Measurements from ENCODE around the gene KIF9. TPM values are rescaled to one million over a fixed set of nuclear protein-coding genes. Genes with fewer than 3 reads are reported as not detected.

KIF9 gene
- total RNA-seq, 2 experiments from 2014 or later: 8.0 to 9.2 TPM

GRCh38 chr3:47315069-47315647, 32.6 kb upstream of the KIF9 start:
- Histone ChIP-seq H3K4me3 (ENCODE audit: low read length) (no peak overlapping the region), H3K27me3 (ENCODE audit: control insufficient read depth in 1 of 2, insufficient read depth in 2 of 2, low read length in 2 of 2) (no peaks in the 10 kb centered on the region), H3K36me3 (ENCODE audit: insufficient read depth, low read length) (peaks cover 9% of the 10 kb centered on the region), H3K4me1 (ENCODE audit: insufficient read depth, low read length) (no peaks in the 10 kb centered on the region), H3K9me3 (ENCODE audit: control insufficient read depth in 1 of 2, insufficient read depth in 1 of 2, low read length in 2 of 2) (no peaks in the 10 kb centered on the region), H3K27ac (ENCODE audit: low read depth in 1 of 2, low read length in 2 of 2) (no peak overlapping the region)
- no peak for DNase-seq
- H3K4me3 Mint-ChIP-seq: no peak overlapping the region
- H3K9me3 Mint-ChIP-seq: no peaks in the 10 kb centered on the region
- peaks cover 27% of the 10 kb centered on the region for H3K36me3 Mint-ChIP-seq (ENCODE audit: low read depth)
- H3K4me1 Mint-ChIP-seq (ENCODE audit: low read depth): peaks cover 12% of the 10 kb centered on the region
- peak overlapping the region; percentile 14 for H3K27ac Mint-ChIP-seq
- TF ChIP-seq, protein P1, sequence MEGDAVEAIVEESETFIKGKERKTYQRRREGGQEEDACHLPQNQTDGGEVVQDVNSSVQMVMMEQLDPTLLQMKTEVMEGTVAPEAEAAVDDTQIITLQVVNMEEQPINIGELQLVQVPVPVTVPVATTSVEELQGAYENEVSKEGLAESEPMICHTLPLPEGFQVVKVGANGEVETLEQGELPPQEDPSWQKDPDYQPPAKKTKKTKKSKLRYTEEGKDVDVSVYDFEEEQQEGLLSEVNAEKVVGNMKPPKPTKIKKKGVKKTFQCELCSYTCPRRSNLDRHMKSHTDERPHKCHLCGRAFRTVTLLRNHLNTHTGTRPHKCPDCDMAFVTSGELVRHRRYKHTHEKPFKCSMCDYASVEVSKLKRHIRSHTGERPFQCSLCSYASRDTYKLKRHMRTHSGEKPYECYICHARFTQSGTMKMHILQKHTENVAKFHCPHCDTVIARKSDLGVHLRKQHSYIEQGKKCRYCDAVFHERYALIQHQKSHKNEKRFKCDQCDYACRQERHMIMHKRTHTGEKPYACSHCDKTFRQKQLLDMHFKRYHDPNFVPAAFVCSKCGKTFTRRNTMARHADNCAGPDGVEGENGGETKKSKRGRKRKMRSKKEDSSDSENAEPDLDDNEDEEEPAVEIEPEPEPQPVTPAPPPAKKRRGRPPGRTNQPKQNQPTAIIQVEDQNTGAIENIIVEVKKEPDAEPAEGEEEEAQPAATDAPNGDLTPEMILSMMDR (IDR thresholded peaks at IDR 0.05): no peak
- intact Hi-C loops (cut with DNase I, micrococcal nuclease): no loop called here
- no peaks in the 10 kb centered on the region for H3K27me3 Mint-ChIP-seq
- no peak for ATAC-seq (ENCODE audit: poor library complexity)
- ChIA-PET POLR2A (interaction anchor here (1.0 kb wide), 1 partner anchor 151 kb away, joined by 4 read pairs; the partner anchor contains the start of gene SETD2), CTCF (interaction anchor here (1.6 kb wide), 1 partner anchor 9 kb away, joined by 8 read pairs; no protein-coding TSS in a partner anchor)

DNA sequence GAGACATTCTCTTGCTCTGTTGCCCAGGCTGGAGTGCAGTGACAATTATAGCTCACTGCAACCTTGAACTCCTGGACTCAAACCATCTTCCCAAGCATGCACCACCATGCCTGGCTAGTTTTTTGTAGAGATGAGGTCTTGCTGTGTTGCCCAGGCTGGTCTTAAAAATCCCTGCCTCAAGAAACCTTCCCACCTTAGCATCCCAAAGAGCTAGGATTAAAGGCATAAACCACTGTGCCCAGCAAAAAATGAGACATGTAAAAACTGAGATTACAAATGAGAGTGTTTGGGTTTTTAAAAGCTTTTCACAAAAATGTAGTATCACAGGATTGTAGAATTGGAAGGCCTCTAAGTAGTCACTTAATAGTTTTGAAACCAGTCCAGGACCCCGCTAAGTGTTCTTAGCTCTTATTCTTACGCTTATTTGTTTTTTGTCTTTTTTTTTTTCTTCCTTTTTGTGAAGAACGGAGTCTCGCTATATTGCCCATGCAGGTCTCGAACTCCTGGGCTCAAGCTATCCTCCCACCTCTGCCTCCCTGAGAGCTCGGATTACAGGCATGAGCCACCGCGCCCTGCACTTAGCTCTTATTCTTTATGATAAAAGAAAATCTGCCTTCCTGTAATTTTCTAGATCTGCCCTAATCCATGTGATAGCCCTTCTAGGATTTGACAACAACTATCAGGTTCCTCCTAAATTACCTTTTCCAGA, 31.6 kb upstream of the KIF9 start:
- POLR2A ChIA-PET: interaction anchor here (0.6 to 1.0 kb wide), 2 partner anchors 47 to 150 kb away, joined by 3 to 4 read pairs; partner anchors contain the start of gene SETD2
- TF ChIP-seq, protein P1 (IDR thresholded peaks at IDR 0.05): no peak
- no peaks in the 10 kb centered on the region for H3K4me1 ChIP-seq (ENCODE audit: insufficient read depth, low read length)
- intact Hi-C loops (cut with DNase I, micrococcal nuclease): no loop called here
- Mint-ChIP-seq H3K9me3 (no peaks in the 10 kb centered on the region), H3K27me3 (no peaks in the 10 kb centered on the region), H3K4me1 (ENCODE audit: low read depth) (peaks cover 14% of the 10 kb centered on the region), H3K36me3 (ENCODE audit: low read depth) (peaks cover 21% of the 10 kb centered on the region), H3K4me3 (no peak overlapping the region), H3K27ac (no peak overlapping the region)
- DNase-seq (no peak), ATAC-seq (ENCODE audit: poor library complexity) (no peak)
- no peaks in the 10 kb centered on the region for H3K9me3 ChIP-seq (ENCODE audit: control insufficient read depth in 1 of 2, insufficient read depth in 1 of 2, low read length in 2 of 2)
- no peaks in the 10 kb centered on the region for H3K27me3 ChIP-seq (ENCODE audit: control insufficient read depth in 1 of 2, insufficient read depth in 2 of 2, low read length in 2 of 2)
- H3K4me3 ChIP-seq (ENCODE audit: low read length): no peak overlapping the region
- CTCF ChIA-PET: interaction anchor here (1.6 kb wide), 1 partner anchor 10 kb away, joined by 8 read pairs; no protein-coding TSS in a partner anchor
- H3K36me3 ChIP-seq (ENCODE audit: insufficient read depth, low read length): peaks cover under 1% of the 10 kb centered on the region
- no peak overlapping the region for H3K27ac ChIP-seq (ENCODE audit: low read depth in 1 of 2, low read length in 2 of 2)

GRCh38 chr3:47313341-47314055, 30.9 kb upstream of the KIF9 start:
- TF ChIP-seq, protein P1 (IDR thresholded peaks at IDR 0.05): no peak
- CTCF ChIA-PET: interaction anchor here (1.6 kb wide), 1 partner anchor 10 kb away, joined by 8 read pairs; no protein-coding TSS in a partner anchor
- no peaks in the 10 kb centered on the region for H3K9me3 Mint-ChIP-seq
- H3K36me3 Mint-ChIP-seq (ENCODE audit: low read depth): peaks cover 18% of the 10 kb centered on the region
- POLR2A ChIA-PET: interaction anchor here (0.6 kb wide), 1 partner anchor 46 kb away, joined by 3 read pairs; no protein-coding TSS in a partner anchor
- no peak for ATAC-seq (ENCODE audit: poor library complexity)
- no peaks in the 10 kb centered on the region for H3K4me1 ChIP-seq (ENCODE audit: insufficient read depth, low read length)
- intact Hi-C loops (cut with DNase I, micrococcal nuclease): no loop called here
- peaks cover 14% of the 10 kb centered on the region for H3K4me1 Mint-ChIP-seq (ENCODE audit: low read depth)
- H3K9me3 ChIP-seq (ENCODE audit: control insufficient read depth in 1 of 2, insufficient read depth in 1 of 2, low read length in 2 of 2): no peaks in the 10 kb centered on the region
- no peak overlapping the region for H3K4me3 Mint-ChIP-seq
- no peak overlapping the region for H3K4me3 ChIP-seq (ENCODE audit: low read length)
- no peak overlapping the region for H3K27ac ChIP-seq (ENCODE audit: low read depth in 1 of 2, low read length in 2 of 2)
- no peaks in the 10 kb centered on the region for H3K27me3 ChIP-seq (ENCODE audit: control insufficient read depth in 1 of 2, insufficient read depth in 2 of 2, low read length in 2 of 2)
- H3K36me3 ChIP-seq (ENCODE audit: insufficient read depth, low read length): no peaks in the 10 kb centered on the region
- no peak for DNase-seq
- H3K27me3 Mint-ChIP-seq: no peaks in the 10 kb centered on the region
- no peak overlapping the region for H3K27ac Mint-ChIP-seq

All from CD4-positive, alpha-beta T cell (primary cell).